Adrenal gland (tissue), 12 donors: Measurements from ENCODE around the gene HMHB1. TPM values are rescaled to one million over a fixed set of nuclear protein-coding genes. Genes with fewer than 3 reads are reported as not detected.

Experiments used
- DNase-seq, 7 donors: peaks; one replicate each; pipeline ENCODE4 v3.0.0-alpha.2; 2019 to 2020
- H3K27ac ChIP-seq, 5 donors: fragments of 200-600 bp; sonication (generic) in 4 of 5; 1 replicate in 3 of 5; 2 replicates in 2 of 5; pipeline versions ENCODE4 v1.5.1 to v1.8.0; 2016 to 2020; ENCODE audit warnings: mild to moderate bottlenecking in 1 of 5
- H3K27me3 ChIP-seq: fragments of 200-600 bp; 2 replicates; pipeline ENCODE4 v1.8.0; 2021
- H3K36me3 ChIP-seq, 2 donors: fragments of 200-600 bp; replicated peaks in 1 of 2; 1 replicate in 1 of 2; 2 replicates in 1 of 2; pipeline versions ENCODE4 v1.5.1 to v1.8.0; 2018 to 2022
- H3K4me1 ChIP-seq, 2 donors: fragments of 200-600 bp; replicated peaks in 1 of 2; 1 replicate in 1 of 2; 2 replicates in 1 of 2; pipeline versions ENCODE4 v1.5.1 to v1.8.0; 2018 to 2021
- H3K4me3 ChIP-seq, 4 donors: fragments of 200-600 bp; sonication (generic) in 3 of 4; one replicate each; pipeline ENCODE4 v1.5.1; 2016 to 2018
- H3K9me3 ChIP-seq, 3 donors: fragments of 200-600 bp; sonication (generic) in 1 of 3; replicated peaks in 1 of 3; 1 replicate in 2 of 3; 2 replicates in 1 of 3; pipeline versions ENCODE4 v1.5.1 to v1.8.0; 2016 to 2021
- CTCF ChIP-seq, 6 experiments: fragments of 450-650 bp in 4 of 6; fragments of 200-600 bp in 2 of 6; sonication (generic) in 1 of 6; IDR thresholded peaks; 1 replicate in 5 of 6; 2 replicates in 1 of 6; pipeline versions ENCODE4 v1.5.1 to v1.8.0; 2016 to 2021; ENCODE audit warnings: antibody characterized with exemption in 6 of 6, mild to moderate bottlenecking in 2 of 6, moderate library complexity in 1 of 6
- POLR2A ChIP-seq, 2 donors: fragments of 450-650 bp; IDR thresholded peaks; one replicate each; pipeline ENCODE4 v1.6.1; 2017; ENCODE audit warnings: antibody characterized with exemption in 2 of 2, mild to moderate bottlenecking in 2 of 2, moderate library complexity in 1 of 2
- whole genome bisulfite sequencing, 4 donors: extraction: QIAGEN DNeasy Blood & Tissue Kit in 2 of 4; methylation state at CpG; one replicate each; pipeline versions ENCODE4 v1.1.5 to v1.1.7; 2013 to 2017; 5-methylcytosine and 5-hydroxymethylcytosine counted together
- intact Hi-C, 2 donors: fragments of 100-400 bp; cut with DNase I; formaldehyde crosslinking; loops; one replicate each; pipeline versions ENCODE4 v1.14.1 to v1.15.0; 2022 to 2023
- polyA plus RNA-seq, 3 donors: library from polyadenylated mRNA; stranded (reverse); fragments of 200-250 nt in 2 of 3; fragments of 350-450 nt in 1 of 3; fragmentation: Illumina TruSeq in 1 of 3; extraction: RNeasy Lipid Tissue Mini Kit (QIAGEN cat#74804) in 1 of 3; gene quantifications; one replicate each; pipeline ENCODE4 v1.2.3, GENCODE V29; 2013 to 2014
- total RNA-seq, 9 donors: library from RNA; depleted of rRNA in 4 of 9; stranded (reverse); fragments of >200 nt in 4 of 9; fragments of 120-200 nt in 1 of 9; fragmentation: NEBNext Ultra II Directional in 1 of 9; extraction: Animal tissue kit (Norgen Biotek cat#: 25700) in 1 of 9; gene quantifications; one replicate each; pipeline versions ENCODE4 v1.1.0 to v1.2.4, GENCODE V29; 2013 to 2023
- donor health status: healthy with polysubstance abuse.
- donor health status: Bipolar disorder and iron deficiency.
- donor health status: DM: yes; HTN: yes; CAD: no.
- donor health status: DM: no; HTN: no; CAD: no.
- donor health status: DM: no; HTN: no; CAD: no.
- donor health status: DM: yes; HTN: yes; CAD: no.

Gene HMHB1
- total and polyA plus RNA-seq, 12 donors: not detected

- no peak for TF ChIP-seq POLR2A (IDR thresholded peaks at IDR 0.05)
- no peak for TF ChIP-seq CTCF (IDR thresholded peaks at IDR 0.05)
- Histone ChIP-seq H3K27ac (no peak overlapping the region), H3K9me3 (no peaks in the 10 kb centered on the region), H3K27me3 (no peaks in the 10 kb centered on the region), H3K4me3 (no peak overlapping the region), H3K4me1 (no peaks in the 10 kb centered on the region), H3K36me3 (no peaks in the 10 kb centered on the region)
- intact Hi-C loops: loop anchor here (10.0 kb wide), 3 partner anchors 424 to 904 kb away; partner anchors contain the start of gene NR3C1 (in 1 of the 2)
- no peak for DNase-seq
- 50 to 59% (median 59%) methylated on average over 3 of the region's 3 CpGs for WGBS, 4 donors
Observed at GRCh38 chr5:143828710-143829109, 16.7 kb downstream of the HMHB1 start.

- intact Hi-C loops: no loop called here
Observed at GRCh38 chr5:143833177-143833576, 21.2 kb downstream of the HMHB1 start.

GRCh38 chr5:143835251-143835650, 23.3 kb downstream of the HMHB1 start:
- Histone ChIP-seq H3K27me3 (no peaks in the 10 kb centered on the region), H3K4me1 (no peaks in the 10 kb centered on the region), H3K9me3 (no peaks in the 10 kb centered on the region), H3K36me3 (no peaks in the 10 kb centered on the region), H3K27ac (no peak overlapping the region), H3K4me3 (no peak overlapping the region)
- TF ChIP-seq CTCF (IDR thresholded peaks at IDR 0.05): no peak
- TF ChIP-seq POLR2A (IDR thresholded peaks at IDR 0.05): no peak
- 74 to 84% (median 81%) methylated on average over 3 of the region's 3 CpGs for WGBS, 4 donors
- intact Hi-C loops: no loop called here
- no peak for DNase-seq

More at GRCh38 chr5:143833177-143833576, 21.2 kb downstream of the HMHB1 start:
- H3K27me3 ChIP-seq: no peaks in the 10 kb centered on the region
- TF ChIP-seq POLR2A (IDR thresholded peaks at IDR 0.05) (no peak), CTCF (IDR thresholded peaks at IDR 0.05) (no peak)
- DNase-seq: no peak
- H3K27ac ChIP-seq: no peak overlapping the region
- 77 to 86% (median 83%) methylated on average over 4 of the region's 4 CpGs for WGBS, 4 donors
- H3K9me3 ChIP-seq: no peaks in the 10 kb centered on the region
- H3K4me1 ChIP-seq: no peaks in the 10 kb centered on the region
- no peaks in the 10 kb centered on the region for H3K36me3 ChIP-seq
- H3K4me3 ChIP-seq: no peak overlapping the region

GRCh38 chr5:143836161-143836725, 24.3 kb downstream of the HMHB1 start:
- DNase-seq: no peak
- Histone ChIP-seq H3K4me1 (no peaks in the 10 kb centered on the region), H3K9me3 (no peaks in the 10 kb centered on the region), H3K27me3 (no peaks in the 10 kb centered on the region), H3K27ac (no peak overlapping the region), H3K4me3 (no peak overlapping the region), H3K36me3 (no peaks in the 10 kb centered on the region)
- TF ChIP-seq POLR2A (IDR thresholded peaks at IDR 0.05): no peak
- no peak for TF ChIP-seq CTCF (IDR thresholded peaks at IDR 0.05)
- 68 to 95% (median 82%) methylated on average over 2 of the region's 2 CpGs for WGBS, 4 donors
- intact Hi-C loops: no loop called here
